ENCODE measurements around the gene DNAJC18.
"Not testable (repeated sequence)": the region's sequence is repeated elsewhere in the genome, so short reads cannot be mapped to it uniquely, and the experiment has no call there.

DNAJC18 gene

GRCh38 chr5:139402561-139403158 lies 36.7 kb downstream of the DNAJC18 start:
- DNase-seq, result no peak

GRCh38 chr5:139401546-139401945 lies 37.8 kb downstream of the DNAJC18 start:
- no peak for DNase-seq

GRCh38 chr5:139399501-139400121 lies 39.7 kb downstream of the DNAJC18 start:
- DNase-seq, result no peak

GRCh38 chr5:139397921-139398320 lies 41.4 kb downstream of the DNAJC18 start:
- no peak for DNase-seq

GRCh38 chr5:139396691-139397090 lies 42.6 kb downstream of the DNAJC18 start:
- DNase-seq, result no peak

GRCh38 chr5:139395844-139396640 lies 43.3 kb downstream of the DNAJC18 start:
- no peak for DNase-seq

GRCh38 chr5:139394654-139395566 lies 44.4 kb downstream of the DNAJC18 start, which contains the start of gene PROB1:
PROB1 (minus strand) TSS chr5:139395104; CDS start chr5:139395081, 23 bp downstream.
- DNase-seq, result no peak

GRCh38 chr5:139394123-139394653 lies 45.1 kb downstream of the DNAJC18 start:
- peak; percentile 55 for DNase-seq

GRCh38 chr5:139393497-139394122 lies 45.7 kb downstream of the DNAJC18 start:
- DNase-seq, result no peak

GRCh38 chr5:139392678-139393496 lies 46.4 kb downstream of the DNAJC18 start:
- DNase-seq, result peak; percentile 65

- DNase-seq, result no peak
Observed at GRCh38 chr5:139392324-139392677, 47.0 kb downstream of the DNAJC18 start.

GRCh38 chr5:139391570-139392323 lies 47.6 kb downstream of the DNAJC18 start:
- no peak for DNase-seq

GRCh38 chr5:139390639-139391569 lies 48.4 kb downstream of the DNAJC18 start:
- DNase-seq, result no peak

GRCh38 chr5:139389701-139390638 lies 49.4 kb downstream of the DNAJC18 start, which contains the start of gene MZB1:
MZB1 (minus strand) TSS chr5:139389913; CDS start chr5:139389856, 57 bp downstream.
- peak; percentile 23 for DNase-seq

- DNase-seq, result no peak
Observed at GRCh38 chr5:139388198-139388821, 51.0 kb downstream of the DNAJC18 start.

- no peak for DNase-seq
Observed at GRCh38 chr5:139387611-139388197, 51.6 kb downstream of the DNAJC18 start.

- not testable (repeated sequence) for DNase-seq
Observed at GRCh38 chr5:139386956-139387355, 52.4 kb downstream of the DNAJC18 start.
